Fibroblast of skin of left biceps (primary cell): Measurements from ENCODE around the gene PHAF1.

Source experiments
- DNase-seq, 2 experiments: peaks; one replicate each; pipeline ENCODE4 v3.0.0-alpha.2; 2013; ENCODE audit warnings: low read depth in 2 of 2

The PHAF1 gene

GRCh38 chr16:67195676-67196075 is 85.9 kb downstream of the PHAF1 start:
- no peak for DNase-seq

GRCh38 chr16:67196881-67197280 is 87.1 kb downstream of the PHAF1 start:
- no peak for DNase-seq

- DNase-seq: no peak
Measured at GRCh38 chr16:67197704-67198103, 88.0 kb downstream of the PHAF1 start.
